ENCODE data around the gene SSBP4.
"Not testable (repeated sequence)": the region's sequence is repeated elsewhere in the genome, so short reads cannot be mapped to it uniquely, and the experiment has no call there.

SSBP4 gene

DNA sequence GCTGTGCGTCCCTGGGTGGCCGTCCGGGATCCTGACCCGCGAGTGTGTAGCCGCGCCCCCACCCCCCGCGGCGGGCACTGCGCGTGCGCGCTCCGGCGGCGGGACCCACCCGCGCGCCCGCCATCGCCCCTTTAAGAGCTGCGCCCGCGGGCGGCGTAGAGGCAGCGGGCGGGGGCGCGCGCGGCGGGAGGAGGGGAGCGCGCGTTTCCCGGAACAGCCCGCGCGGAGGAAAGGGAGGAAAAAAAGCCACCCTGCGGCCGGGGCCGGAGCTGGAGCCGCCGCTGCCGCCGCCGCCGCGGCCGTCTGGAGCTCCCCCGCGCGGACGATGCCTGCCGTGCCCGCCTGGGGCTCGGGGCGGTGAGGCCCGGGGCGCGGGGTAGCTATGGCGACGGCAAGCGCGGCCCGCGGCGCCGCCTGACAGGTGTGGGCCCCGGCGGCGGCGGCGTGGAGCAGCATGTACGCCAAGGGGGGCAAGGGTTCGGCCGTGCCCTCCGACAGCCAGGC, at the start of gene SSBP4:
TSS of gene SSBP4 (plus strand) at position 204 of the 504 bp plus-strand sequence. CDS start at position 455, 251 bp downstream.
- DNase-seq, result no peak

DNA sequence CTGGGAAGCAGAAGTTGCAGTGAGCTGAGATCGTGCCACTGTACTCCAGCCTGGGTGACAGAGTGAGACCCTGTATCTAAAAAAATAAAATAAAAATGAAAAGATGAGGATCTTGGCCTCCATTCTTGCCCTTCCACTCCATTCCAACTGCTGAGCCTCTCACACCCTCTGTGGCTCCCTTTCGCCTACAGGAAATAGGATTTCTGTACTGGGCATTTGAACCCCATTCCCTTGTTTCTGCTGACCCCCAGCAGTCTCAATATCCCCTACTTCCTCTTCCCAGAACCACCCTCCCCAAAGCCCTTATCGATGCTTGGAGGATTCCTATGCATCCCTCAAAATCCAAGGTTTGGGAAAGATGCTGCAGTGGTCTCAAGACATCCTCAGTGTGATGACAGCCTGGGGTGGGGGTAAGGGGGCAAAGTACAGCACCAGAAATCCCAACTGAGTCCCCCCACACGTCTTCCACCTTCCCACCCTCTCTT, 45.7 kb upstream of the SSBP4 start:
- no peak for DNase-seq

DNA sequence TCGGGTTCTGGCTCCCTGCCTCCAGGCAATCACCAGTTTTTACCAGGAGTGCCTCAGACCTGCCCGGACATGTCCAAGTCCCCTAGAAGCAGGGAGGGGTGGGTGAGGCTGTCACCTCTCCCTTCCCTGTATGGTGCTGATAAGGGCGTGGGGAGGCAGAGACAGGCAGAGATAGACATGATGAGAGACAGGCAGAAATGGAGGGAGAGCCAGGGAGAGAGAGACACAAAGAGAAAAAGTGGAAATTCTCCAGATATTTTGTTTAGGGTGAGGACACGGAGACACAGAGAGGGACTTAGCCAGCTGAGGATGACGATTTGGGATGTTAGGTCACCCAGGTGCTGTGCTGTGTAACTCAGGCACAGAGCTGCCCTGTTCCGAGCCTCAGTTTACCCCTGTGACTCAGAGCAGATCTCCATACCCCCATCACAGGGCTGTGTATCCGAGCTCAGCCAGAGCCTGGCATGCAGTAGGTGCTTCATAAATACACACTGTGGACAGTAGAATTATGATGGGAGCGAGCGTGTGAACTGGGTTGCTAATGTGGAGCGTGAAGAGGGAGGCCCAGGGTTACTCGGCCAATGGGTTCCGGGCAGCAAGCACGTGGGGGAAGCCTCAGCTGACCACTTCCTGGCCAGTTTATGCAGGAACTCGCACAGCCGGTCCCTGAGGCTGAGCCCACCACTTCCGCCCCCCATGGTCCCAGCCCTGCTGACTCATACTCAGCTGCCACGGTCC, 45.1 kb upstream of the SSBP4 start:
- no peak for DNase-seq

DNA sequence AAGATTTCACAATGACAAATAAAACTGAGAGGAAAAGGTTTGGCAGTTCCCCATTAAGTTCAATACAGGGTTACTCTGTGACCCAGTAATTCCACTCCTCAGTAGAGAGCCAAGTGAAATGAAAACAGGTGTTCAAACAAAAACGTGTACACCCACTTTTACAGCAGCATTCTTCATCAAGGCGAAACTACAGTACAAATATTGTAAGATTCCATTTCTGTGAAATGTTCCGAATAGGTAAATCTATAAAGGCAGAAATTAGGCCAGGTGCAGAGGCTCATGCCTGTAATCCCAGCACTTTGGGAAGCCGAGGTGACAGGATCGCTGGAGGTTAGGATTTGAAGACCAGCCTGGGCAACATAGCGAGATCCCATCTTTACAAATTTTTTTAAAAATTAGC, 42.2 kb upstream of the SSBP4 start:
- no peak for DNase-seq

DNA sequence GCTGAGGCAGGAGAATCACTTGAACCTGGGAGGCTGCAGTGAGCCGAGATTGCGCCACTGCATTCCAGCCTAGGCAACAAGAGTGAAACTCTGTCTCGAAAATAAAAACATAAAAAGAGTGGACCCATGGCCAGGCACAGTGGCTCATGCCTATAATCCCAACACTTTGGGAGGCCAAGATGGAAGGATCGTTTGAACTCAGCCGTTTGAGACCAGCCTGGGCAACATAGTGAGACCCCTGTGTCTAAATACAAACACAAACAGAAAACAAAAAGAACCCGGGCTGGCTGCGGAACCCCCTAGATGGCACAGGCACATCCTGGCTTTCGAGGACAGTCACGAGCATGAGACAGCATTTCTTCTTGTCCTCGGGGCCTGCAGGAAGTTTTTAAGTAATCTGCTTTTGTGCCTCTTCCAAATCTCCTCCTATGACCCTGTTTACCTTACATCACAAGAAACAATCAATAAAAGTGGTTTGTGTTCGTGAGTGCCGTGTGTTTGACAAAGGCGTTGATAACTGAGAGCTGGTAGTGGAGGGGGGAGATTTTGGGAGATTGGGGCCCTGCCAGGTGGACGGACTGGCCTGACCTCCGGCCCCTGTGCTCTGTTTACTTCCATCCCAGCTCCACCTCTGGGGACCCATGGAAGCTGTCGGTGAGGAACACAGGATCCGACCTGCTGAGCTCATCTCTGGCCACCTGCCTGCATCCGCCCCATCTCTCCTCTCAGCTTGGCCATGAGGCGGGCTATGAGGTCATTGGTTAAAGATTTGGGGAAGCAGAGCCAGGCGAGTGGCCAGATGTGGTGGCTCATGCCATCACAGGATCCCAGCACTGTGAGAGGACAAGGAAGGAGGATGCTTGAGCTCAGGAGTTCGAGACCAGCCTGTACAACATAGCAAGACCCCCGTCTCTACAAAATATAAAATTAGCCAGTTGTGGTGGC, 39.1 kb upstream of the SSBP4 start:
- no peak for DNase-seq

DNA sequence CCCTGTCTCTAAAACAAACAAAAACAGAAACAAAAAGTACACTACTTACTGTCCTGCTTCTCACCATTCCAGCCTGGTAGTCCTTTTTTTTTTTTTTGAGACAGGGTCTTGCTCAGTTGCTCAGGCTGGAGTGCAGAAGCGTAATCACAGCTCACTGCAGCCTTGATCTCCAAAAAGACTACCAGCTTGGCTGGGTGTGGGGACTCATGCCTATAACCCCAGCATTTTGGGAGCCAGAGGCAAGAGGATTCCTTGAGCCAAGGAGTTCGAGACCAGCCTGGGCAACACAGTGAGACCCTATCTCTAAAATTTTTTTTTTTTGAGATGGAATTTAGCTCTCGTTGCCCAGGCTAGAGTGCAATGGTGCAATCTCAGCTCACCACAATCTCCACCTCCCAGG, 38.4 kb upstream of the SSBP4 start:
- DNase-seq, result no peak

DNA sequence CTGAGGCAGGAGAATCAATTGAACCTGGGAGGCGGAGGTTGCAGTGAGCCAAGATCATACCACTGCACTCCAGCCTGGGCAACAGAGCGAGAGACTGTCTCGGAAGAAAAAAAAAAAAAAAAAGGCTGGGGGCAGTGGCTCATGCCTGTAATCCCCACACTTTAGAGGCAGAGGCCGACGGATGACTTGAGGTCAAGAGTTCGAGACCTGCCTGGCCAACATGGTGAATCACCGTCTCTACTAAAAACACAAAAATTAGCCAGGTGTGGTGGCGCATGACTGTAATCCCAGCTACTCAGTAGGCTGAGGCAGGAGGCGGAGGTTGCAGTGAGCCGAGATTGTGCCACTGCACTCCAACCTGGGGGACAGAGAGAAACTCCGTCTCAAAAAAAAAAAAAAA, 35.6 kb upstream of the SSBP4 start:
- DNase-seq, result not testable (repeated sequence)

DNA sequence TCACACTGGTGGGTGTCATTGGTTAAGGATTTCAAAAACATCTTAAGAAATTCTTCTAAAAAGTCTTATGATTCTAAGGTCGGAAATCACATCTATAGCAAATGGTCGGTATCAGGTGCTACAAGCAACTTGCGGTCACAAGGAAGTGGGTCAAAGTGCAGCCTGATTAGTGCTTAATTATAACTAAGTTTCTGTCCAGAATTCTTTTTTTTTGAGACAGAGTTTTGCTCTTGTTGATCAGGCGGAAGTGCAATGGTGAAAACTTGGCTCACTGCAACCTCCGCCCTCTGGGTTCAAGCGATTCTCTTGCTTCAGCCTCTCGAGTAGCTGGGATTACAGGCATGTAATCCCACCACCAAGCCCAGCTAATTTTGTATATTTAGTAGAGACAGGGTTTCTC, 34.4 kb upstream of the SSBP4 start:
- no peak for DNase-seq

DNA sequence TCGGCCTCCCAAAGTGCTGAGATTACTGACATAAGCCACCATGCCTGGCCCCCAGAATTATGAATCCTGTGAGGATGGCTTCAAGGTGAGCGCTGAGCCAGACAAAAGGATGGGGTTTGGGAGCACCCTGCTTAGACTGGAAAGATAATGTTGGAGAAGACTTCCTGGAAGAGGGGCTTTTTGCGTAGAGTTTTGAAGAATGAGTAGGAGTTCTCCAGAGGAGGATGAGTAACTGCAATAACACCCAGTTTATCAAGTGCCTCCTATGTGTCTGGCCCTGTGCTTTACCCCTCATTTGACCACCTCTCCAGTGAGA, 33.9 kb upstream of the SSBP4 start:
- DNase-seq, result no peak

DNA sequence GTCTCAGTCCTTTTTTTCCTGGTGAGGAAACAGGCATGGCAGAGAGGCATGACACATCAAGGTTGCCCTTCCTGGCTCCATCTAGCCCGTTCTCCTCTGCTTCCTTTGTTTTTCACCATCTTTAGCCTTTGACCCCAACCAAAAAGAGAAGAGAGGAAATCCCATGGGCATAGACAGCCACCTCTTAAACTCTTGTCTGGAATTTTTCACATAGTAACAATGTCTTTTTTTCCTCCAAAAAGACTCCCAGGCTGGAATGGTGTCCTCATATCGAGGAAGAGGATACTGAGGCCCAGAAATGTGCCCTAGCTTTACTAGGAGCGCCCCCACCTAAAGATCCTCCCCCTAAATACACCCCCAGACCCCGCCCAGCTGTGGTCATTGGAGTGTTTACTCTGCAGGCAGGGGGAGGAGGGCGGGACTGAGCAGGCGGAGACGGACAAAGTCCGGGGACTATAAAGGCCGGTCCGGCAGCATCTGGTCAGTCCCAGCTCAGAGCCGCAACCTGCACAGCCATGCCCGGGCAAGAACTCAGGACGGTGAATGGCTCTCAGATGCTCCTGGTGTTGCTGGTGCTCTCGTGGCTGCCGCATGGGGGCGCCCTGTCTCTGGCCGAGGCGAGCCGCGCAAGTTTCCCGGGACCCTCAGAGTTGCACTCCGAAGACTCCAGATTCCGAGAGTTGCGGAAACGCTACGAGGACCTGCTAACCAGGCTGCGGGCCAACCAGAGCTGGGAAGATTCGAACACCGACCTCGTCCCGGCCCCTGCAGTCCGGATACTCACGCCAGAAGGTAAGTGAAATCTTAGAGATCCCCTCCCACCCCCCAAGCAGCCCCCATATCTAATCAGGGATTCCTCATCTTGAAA, 33.3 kb upstream of the SSBP4 start, which contains the start of gene GDF15:
TSS of gene GDF15 (plus strand) at position 484 of the 868 bp plus-strand sequence. CDS start at position 516, 32 bp downstream.
- no peak for DNase-seq

DNA sequence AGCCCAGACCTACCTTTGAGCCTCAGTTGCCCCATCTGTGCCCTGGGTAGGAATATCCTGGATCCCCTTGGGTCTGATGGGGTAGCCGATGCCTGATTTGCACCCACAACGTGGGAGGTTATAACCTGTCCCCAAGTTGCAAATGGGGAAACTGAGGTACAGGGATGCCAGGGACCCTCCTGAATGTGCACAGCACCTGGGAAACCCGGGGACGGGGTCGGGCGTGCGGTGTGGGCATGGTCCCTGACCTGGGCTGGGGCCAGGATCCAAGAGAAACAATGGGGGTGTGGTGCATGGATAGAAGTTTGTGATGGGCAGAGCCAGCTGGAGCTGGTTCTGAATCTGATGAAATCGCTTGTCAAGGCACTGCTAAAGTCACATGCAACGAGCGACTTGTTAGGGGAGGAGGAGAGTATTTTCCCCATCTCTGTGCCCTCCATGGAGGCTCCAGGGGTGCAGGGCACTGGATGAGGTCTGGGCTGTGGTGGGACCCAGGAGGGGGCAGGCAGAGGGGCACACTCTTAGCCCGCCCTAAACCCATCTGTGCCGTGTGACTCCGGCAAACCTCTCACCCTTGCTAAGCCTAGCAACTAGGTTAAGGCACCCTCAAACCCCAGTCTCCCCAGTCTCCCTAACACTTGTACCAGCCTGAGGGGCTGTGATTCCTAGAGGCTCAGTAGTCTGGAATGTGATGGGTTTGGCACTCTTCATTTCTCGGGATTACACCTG, 32.5 kb upstream of the SSBP4 start:
- no peak for DNase-seq

DNA sequence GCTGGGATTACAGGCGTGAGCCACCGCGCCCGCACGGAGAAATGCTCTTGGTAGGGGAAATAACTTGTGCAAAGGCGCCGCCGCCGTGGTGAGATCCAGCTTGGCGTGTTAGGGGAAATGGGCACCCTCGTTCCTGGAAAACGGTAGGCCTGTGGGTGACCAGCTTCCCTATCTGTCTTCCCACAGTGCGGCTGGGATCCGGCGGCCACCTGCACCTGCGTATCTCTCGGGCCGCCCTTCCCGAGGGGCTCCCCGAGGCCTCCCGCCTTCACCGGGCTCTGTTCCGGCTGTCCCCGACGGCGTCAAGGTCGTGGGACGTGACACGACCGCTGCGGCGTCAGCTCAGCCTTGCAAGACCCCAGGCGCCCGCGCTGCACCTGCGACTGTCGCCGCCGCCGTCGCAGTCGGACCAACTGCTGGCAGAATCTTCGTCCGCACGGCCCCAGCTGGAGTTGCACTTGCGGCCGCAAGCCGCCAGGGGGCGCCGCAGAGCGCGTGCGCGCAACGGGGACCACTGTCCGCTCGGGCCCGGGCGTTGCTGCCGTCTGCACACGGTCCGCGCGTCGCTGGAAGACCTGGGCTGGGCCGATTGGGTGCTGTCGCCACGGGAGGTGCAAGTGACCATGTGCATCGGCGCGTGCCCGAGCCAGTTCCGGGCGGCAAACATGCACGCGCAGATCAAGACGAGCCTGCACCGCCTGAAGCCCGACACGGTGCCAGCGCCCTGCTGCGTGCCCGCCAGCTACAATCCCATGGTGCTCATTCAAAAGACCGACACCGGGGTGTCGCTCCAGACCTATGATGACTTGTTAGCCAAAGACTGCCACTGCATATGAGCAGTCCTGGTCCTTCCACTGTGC, 30.9 kb upstream of the SSBP4 start:
- no peak for DNase-seq

DNA sequence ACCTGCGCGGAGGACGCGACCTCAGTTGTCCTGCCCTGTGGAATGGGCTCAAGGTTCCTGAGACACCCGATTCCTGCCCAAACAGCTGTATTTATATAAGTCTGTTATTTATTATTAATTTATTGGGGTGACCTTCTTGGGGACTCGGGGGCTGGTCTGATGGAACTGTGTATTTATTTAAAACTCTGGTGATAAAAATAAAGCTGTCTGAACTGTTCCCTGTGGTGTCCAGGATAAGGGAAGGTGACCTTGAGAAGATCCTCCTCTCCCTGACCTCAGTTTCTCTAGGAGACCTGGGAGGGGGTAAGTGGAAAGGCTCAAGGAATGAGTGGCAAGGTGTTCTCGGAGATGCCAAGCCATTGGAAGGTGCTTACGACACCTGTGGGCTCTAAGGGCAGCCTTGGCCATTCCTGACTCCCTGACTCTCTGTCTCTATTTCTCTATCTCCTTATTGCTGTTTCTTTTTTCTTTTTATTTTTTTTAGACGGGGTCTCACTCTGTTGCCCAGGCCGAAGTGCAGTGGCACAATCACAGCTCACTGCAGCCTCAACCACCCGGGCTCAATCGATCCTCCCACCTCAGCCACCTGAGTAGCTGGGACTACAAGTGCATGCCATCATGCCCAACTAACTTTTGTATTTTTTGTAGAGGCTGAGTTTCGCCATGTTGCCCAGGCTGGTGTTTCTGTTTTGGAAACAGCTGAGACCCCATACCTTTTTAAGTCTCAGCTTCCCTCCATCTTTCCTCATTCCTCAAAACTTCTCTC, 30.1 kb upstream of the SSBP4 start:
- no peak for DNase-seq

DNA sequence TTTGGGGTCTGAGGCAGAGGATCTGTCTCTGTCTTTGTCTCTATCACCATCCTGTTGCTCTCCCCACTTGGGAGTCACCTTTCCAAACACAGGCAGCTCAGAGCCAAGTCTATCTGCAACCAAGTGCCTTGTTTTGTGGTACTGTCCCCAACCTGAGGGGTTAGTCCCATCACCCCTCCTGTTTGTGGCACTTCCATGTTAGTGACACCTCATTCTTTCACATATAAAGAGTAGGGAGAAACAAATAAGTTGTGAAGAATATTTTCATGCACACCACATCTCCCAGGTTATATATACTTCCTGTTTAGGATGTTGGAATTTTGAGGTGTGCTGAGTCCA, 29.5 kb upstream of the SSBP4 start:
- DNase-seq, result no peak

DNA sequence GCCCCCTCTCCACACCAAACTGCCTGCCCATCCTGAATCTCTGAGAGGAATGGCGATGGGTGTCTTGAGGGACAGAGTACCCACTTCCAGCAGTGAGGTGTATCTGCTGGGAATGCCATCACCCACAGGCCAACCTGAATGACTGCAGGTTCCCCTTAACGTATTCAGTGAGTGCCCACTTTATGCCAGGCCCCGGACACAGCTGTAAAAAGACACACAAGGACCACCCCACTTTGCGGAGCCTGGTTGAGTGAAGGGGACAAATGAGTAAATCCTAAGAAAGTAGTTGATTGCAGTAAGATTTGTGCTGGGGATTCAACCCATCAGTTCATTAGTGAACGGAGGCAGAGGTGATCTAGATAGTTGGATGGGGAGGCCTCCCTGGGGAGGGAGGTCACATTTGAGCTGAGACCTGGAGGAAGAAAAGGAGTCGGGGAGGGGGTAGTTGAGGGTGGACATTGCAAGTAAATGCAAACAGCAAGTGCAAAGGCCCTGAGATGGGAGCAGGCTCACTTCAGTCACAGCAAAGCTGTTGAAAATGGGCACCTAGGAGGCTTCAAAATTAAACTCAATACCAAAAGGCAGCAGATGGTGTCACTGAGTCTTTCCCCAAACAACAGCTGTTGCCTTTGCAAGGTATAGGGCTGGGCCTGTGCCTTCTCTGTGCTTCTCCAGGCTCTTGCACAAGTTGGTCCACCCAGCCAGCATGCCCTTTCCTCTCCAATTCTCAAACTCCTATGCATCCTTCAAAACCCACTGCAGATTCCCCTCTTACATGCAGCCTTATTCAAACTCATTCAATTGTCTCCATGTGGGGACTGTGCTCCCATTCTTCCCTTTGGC, 28.9 kb upstream of the SSBP4 start:
- no peak for DNase-seq

DNA sequence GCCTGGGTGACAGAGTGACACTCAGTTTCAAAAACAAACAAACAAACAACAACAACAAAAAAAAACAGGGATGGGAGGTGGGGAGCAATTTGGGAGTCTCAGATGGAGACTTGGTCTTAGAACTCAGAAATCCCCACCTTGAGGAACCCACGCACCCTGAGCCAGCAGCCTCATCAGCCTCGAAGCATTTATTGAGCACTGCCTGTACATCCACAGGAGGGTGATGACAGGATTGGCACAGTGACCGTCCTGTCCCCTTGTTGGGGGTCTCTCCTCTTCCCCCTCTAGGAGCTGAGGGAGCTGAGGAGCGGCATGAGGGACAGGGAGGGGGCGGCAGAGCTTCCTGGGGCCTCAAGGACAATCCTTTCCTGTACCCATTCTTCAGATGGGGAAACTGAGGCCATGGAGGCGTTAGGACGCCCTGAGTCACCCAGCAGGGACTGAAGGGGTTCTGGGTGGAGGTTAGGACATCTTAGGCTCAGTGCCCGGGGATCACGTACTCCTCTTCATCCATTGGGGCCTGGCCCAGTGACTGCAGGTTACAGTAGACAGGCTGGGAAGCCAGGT, 27.6 kb upstream of the SSBP4 start:
- no peak for DNase-seq

DNA sequence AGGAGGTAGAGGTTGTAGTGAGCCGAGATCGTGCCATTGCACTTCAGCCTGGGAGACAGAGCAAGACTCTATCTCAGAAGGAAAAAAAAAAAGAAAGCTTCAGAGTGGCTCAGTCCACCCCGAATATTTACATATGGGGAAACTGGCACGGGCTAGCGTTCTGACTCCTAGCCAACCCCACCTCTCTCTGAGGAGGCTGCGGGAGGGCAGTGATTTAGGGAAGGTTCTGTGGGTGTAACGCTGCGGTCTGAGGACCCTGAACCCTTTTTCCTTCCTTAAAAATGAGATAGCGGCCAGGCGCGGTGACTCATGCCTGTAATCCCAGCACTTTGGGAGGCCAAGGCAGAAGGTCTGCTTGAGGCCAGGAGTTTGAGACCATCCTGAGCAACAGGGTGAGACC, 26.8 kb upstream of the SSBP4 start:
- no peak for DNase-seq

DNA sequence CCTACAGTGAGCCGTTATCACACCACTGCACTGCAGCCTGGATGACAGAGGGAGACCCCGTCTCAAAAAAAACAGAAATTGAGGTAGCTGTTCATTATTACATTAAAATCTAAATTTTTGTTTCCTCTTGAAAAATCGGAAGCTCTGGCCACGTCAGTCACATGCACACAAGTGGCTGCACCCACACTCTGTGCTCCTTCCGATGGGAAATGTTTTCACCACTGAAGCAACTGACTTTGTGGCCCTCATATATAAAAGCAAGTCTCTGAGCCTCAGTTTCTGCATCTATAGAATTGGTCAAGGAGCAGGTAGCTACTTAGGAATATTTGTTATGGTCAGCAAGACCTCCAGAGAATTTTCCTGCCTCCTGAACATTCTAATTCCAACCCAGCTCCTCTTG, 26.3 kb upstream of the SSBP4 start:
- no peak for DNase-seq

DNA sequence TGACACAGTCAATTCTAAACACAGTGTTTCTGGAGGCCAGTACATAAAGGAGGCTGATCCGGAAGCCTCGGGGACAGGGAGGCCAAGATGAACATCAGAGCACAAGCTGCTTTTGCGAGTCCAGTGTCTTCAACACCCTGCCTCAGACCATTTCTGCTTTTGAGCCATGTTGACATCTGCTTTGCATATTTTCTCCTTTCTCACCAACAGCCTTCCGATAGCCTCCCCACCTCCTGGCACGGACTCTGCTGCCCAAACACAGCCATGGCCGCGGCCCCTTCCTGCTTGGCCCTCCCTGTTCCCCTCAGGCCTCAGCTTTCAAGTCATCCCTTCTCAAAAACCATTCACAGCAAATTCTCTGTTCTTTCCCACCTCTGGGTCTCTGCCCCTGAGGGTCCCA, 25.4 kb upstream of the SSBP4 start:
- no peak for DNase-seq

Measured in SIG-M5 (cell line).